Gastrocnemius medialis (tissue), 4 donors: ENCODE results near the gene SERPINB1.

Experiments
- POLR2A ChIP-seq, 2 donors: fragments of 450-650 bp; IDR thresholded peaks; one replicate each; pipeline ENCODE4 v1.6.1; 2017; ENCODE audit warnings: antibody characterized with exemption in 2 of 2, mild to moderate bottlenecking in 2 of 2, moderate library complexity in 2 of 2
- TF ChIP-seq, protein P1 (sequence below), 5 experiments: fragments of 450-650 bp in 3 of 5; fragments of 200-600 bp in 2 of 5; sonication (generic) in 2 of 5; IDR thresholded peaks in 4 of 5; conservative IDR thresholded peaks in 1 of 5; 1 replicate in 4 of 5; 2 replicates in 1 of 5; pipeline ENCODE4 v1.5.1; 2016 to 2019; ENCODE audit warnings: antibody characterized with exemption in 5 of 5, mild to moderate bottlenecking in 3 of 5, moderate library complexity in 3 of 5

GRCh38 chr6:2786269-2786668, 55.4 kb downstream of the SERPINB1 start:
- TF ChIP-seq, protein P1, sequence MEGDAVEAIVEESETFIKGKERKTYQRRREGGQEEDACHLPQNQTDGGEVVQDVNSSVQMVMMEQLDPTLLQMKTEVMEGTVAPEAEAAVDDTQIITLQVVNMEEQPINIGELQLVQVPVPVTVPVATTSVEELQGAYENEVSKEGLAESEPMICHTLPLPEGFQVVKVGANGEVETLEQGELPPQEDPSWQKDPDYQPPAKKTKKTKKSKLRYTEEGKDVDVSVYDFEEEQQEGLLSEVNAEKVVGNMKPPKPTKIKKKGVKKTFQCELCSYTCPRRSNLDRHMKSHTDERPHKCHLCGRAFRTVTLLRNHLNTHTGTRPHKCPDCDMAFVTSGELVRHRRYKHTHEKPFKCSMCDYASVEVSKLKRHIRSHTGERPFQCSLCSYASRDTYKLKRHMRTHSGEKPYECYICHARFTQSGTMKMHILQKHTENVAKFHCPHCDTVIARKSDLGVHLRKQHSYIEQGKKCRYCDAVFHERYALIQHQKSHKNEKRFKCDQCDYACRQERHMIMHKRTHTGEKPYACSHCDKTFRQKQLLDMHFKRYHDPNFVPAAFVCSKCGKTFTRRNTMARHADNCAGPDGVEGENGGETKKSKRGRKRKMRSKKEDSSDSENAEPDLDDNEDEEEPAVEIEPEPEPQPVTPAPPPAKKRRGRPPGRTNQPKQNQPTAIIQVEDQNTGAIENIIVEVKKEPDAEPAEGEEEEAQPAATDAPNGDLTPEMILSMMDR (IDR thresholded peaks at IDR 0.05 in 4 of 5, conservative IDR thresholded peaks at IDR 0.05 in 1 of 5): no peak
- no peak for TF ChIP-seq POLR2A (IDR thresholded peaks at IDR 0.05)
